OCI-LY1 (cell line): ENCODE results near the gene SPI1.
"Not testable (repeated sequence)": the region's sequence is repeated elsewhere in the genome, so short reads cannot be mapped to it uniquely, and the experiment has no call there.

Experiments used
- H2AFZ ChIP-seq: fragments of 200-600 bp; sonication (generic), shearing (Covaris generic); 2 replicates; pipeline ENCODE4 v1.6.0; 2014; ENCODE audit warnings: antibody characterized with exemption, mild to moderate bottlenecking, low read length
- H3F3A ChIP-seq: fragments of 200-600 bp; sonication (generic), shearing (Covaris generic); 2 replicates; pipeline ENCODE4 v1.6.0; 2014; ENCODE audit warnings: mild to moderate bottlenecking, antibody characterized with exemption, low read length, moderate library complexity; ENCODE audit not compliant: insufficient read depth
- H3K27ac ChIP-seq: fragments of 200-600 bp; sonication (generic); 2 replicates; pipeline ENCODE4 v1.5.1; 2014; ENCODE audit warnings: low read length, mixed run types, mild to moderate bottlenecking, low read depth; ENCODE audit not compliant: poor library complexity, severe bottlenecking
- H3K27me3 ChIP-seq: fragments of 200-600 bp; sonication (generic); 2 replicates; pipeline ENCODE4 v1.6.0; 2014; ENCODE audit warnings: antibody characterized with exemption, mild to moderate bottlenecking, low read length, moderate library complexity; ENCODE audit not compliant: insufficient read depth
- H3K36me3 ChIP-seq: fragments of 200-600 bp; sonication (generic); 2 replicates; pipeline ENCODE4 v1.6.1; 2014; ENCODE audit warnings: mild to moderate bottlenecking, antibody characterized with exemption, low read length, moderate library complexity, mixed read lengths; ENCODE audit not compliant: insufficient read depth
- H3K4me1 ChIP-seq: fragments of 200-600 bp; sonication (generic); 2 replicates; pipeline ENCODE4 v1.5.1; 2014; ENCODE audit warnings: mild to moderate bottlenecking, low read length, moderate library complexity; ENCODE audit not compliant: insufficient read depth, severe bottlenecking
- H3K4me2 ChIP-seq: fragments of 200-600 bp; sonication (generic), shearing (Covaris generic); 2 replicates; pipeline ENCODE4 v1.6.1; 2014; ENCODE audit warnings: low read length
- H3K4me3 ChIP-seq: fragments of 200-600 bp; sonication (generic); 2 replicates; pipeline ENCODE4 v1.5.1; 2014; ENCODE audit warnings: low read length, low read depth, mild to moderate bottlenecking, mixed read lengths; ENCODE audit not compliant: poor library complexity, severe bottlenecking
- H3K79me2 ChIP-seq: fragments of 200-600 bp; shearing (Covaris generic); 2 replicates; pipeline ENCODE4 v1.6.1; 2016; ENCODE audit warnings: mixed run types, low read length, mixed read lengths; ENCODE audit not compliant: insufficient read depth
- H3K9ac ChIP-seq: fragments of 200-600 bp; sonication (generic), shearing (Covaris generic); 2 replicates; pipeline ENCODE4 v1.6.1; 2014; ENCODE audit warnings: mild to moderate bottlenecking, low read length, mixed read lengths
- H3K9me2 ChIP-seq: fragments of 200-600 bp; sonication (generic), shearing (Covaris generic); 2 replicates; pipeline ENCODE4 v1.6.1; 2014; ENCODE audit warnings: low read depth, mild to moderate bottlenecking, low read length, mixed read lengths
- H3K9me3 ChIP-seq: fragments of 200-600 bp; shearing (Covaris generic); 2 replicates; pipeline ENCODE4 v1.6.1; 2014; ENCODE audit warnings: low read length, mixed read lengths
- H4K20me1 ChIP-seq: fragments of 200-600 bp; sonication (generic), shearing (Covaris generic); 2 replicates; pipeline ENCODE4 v1.6.0; 2016; ENCODE audit warnings: mild to moderate bottlenecking, low read length; ENCODE audit not compliant: insufficient read depth
- CTCF ChIP-seq: fragments of 200-600 bp; sonication (generic), shearing (Covaris generic); IDR thresholded peaks from 2 replicates; pipeline ENCODE4 v1.5.1; 2017; ENCODE audit warnings: mild to moderate bottlenecking, antibody characterized with exemption, low read length, moderate library complexity, mixed read lengths
- EZH2 ChIP-seq: fragments of 200-600 bp; sonication (generic), shearing (Covaris generic); IDR thresholded peaks from 2 replicates; pipeline ENCODE4 v1.8.0; 2017; ENCODE audit warnings: borderline replicate concordance, mixed run types, mild to moderate bottlenecking, antibody characterized with exemption, low read length, moderate library complexity, mixed read lengths

SPI1 gene

GRCh38 chr11:47324520-47324919 lies 53.8 kb downstream of the SPI1 start:
- Histone ChIP-seq H3K4me1 (peaks cover 10% of the 10 kb centered on the region), H3K9me3 (no peaks in the 10 kb centered on the region), H3K4me2 (no peak overlapping the region), H3K27ac (no peak overlapping the region), H3K36me3 (peaks cover 28% of the 10 kb centered on the region), H3K9ac (no peak overlapping the region), H3K79me2 (no peaks in the 10 kb centered on the region), H3K9me2 (no peaks in the 10 kb centered on the region), H3F3A (no peaks in the 10 kb centered on the region), H3K27me3 (no peaks in the 10 kb centered on the region), H2AFZ (no peak overlapping the region), H3K4me3 (no peak overlapping the region), H4K20me1 (no peaks in the 10 kb centered on the region)
- TF ChIP-seq EZH2 (no peak), CTCF (no peak)

- Histone ChIP-seq H4K20me1 (no peaks in the 10 kb centered on the region), H2AFZ (no peak overlapping the region), H3K4me3 (no peak overlapping the region), H3K9me3 (no peaks in the 10 kb centered on the region), H3K36me3 (peaks cover 24% of the 10 kb centered on the region), H3K9me2 (no peaks in the 10 kb centered on the region), H3K4me2 (no peak overlapping the region), H3K79me2 (no peaks in the 10 kb centered on the region), H3K9ac (no peak overlapping the region), H3K27me3 (no peaks in the 10 kb centered on the region), H3F3A (no peaks in the 10 kb centered on the region), H3K27ac (peak overlapping the region; percentile 51), H3K4me1 (peaks cover 16% of the 10 kb centered on the region)
- TF ChIP-seq CTCF (no peak), EZH2 (no peak)
These were observed 60.2 kb downstream of the SPI1 start for GRCh38 chr11:47318166-47318565.

- Histone ChIP-seq H3K27ac (peak overlapping the region; percentile 36), H3F3A (no peaks in the 10 kb centered on the region), H3K36me3 (peaks cover 24% of the 10 kb centered on the region), H3K9ac (no peak overlapping the region), H3K27me3 (no peaks in the 10 kb centered on the region), H3K9me2 (no peaks in the 10 kb centered on the region), H3K4me2 (no peak overlapping the region), H3K79me2 (no peaks in the 10 kb centered on the region), H3K9me3 (no peaks in the 10 kb centered on the region), H4K20me1 (no peaks in the 10 kb centered on the region), H3K4me1 (peaks cover 16% of the 10 kb centered on the region), H3K4me3 (no peak overlapping the region), H2AFZ (no peak overlapping the region)
- TF ChIP-seq CTCF: no peak
- TF ChIP-seq EZH2: no peak
These were observed 61.1 kb downstream of the SPI1 start for GRCh38 chr11:47317064-47317828.

GRCh38 chr11:47316501-47316900 lies 61.8 kb downstream of the SPI1 start:
- H3K4me2 ChIP-seq, H4K20me1 ChIP-seq, H3K27me3 ChIP-seq, H2AFZ ChIP-seq, H3K27ac ChIP-seq, H3K9me2 ChIP-seq, H3K4me3 ChIP-seq, H3F3A ChIP-seq, H3K79me2 ChIP-seq, H3K9ac ChIP-seq, H3K9me3 ChIP-seq: not testable (repeated sequence)
- H3K4me1 ChIP-seq: peaks cover 16% of the 10 kb centered on the region
- peaks cover 30% of the 10 kb centered on the region for H3K36me3 ChIP-seq
